ENCODE measurements around the gene NEDD4L.

DNA sequence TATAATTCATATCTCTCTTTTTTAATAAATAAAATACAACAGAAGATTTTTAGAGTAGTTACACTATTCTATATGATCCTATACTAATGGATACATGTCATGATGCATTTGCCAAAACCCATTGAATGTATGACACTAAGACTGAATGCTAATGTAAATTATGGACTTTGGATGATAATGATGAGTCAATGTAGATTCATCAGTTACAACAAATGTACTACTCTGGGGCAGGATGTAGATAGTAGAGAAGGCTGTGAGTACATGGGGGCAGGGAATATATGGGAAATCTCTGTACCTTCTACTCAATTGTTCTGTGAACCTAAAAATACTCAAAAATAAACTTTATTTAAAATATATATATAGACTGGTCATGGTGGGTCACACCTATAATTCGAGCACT, 45.6 kb upstream of the NEDD4L start:
- TF ChIP-seq, protein P1, sequence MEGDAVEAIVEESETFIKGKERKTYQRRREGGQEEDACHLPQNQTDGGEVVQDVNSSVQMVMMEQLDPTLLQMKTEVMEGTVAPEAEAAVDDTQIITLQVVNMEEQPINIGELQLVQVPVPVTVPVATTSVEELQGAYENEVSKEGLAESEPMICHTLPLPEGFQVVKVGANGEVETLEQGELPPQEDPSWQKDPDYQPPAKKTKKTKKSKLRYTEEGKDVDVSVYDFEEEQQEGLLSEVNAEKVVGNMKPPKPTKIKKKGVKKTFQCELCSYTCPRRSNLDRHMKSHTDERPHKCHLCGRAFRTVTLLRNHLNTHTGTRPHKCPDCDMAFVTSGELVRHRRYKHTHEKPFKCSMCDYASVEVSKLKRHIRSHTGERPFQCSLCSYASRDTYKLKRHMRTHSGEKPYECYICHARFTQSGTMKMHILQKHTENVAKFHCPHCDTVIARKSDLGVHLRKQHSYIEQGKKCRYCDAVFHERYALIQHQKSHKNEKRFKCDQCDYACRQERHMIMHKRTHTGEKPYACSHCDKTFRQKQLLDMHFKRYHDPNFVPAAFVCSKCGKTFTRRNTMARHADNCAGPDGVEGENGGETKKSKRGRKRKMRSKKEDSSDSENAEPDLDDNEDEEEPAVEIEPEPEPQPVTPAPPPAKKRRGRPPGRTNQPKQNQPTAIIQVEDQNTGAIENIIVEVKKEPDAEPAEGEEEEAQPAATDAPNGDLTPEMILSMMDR (IDR thresholded peaks at IDR 0.05) = no peak
- TF ChIP-seq EZH2 (IDR thresholded peaks at IDR 0.05; ENCODE audit: borderline replicate concordance, insufficient read depth, low read depth, low read length, poor library complexity, severe bottlenecking) = no peak

Measured in B cell (primary cell).